PC-9 (cell line): Measurements from ENCODE around the gene SYNPO. TPM values are rescaled to one million over a fixed set of nuclear protein-coding genes. Genes with fewer than 3 reads are reported as not detected.
A peak's percentile ranks its signal among the peaks of the same experiment; 100 is the strongest.

ENCODE experiments used
- BruUV-seq: library from RNA; stranded (reverse); fragments of 400-500 nt; replicated peaks from 2 replicates; lab custom pipeline; 2021; lab: Mats Ljungman, UMichigan
- CTCF ChIA-PET: fragments of 300-600 bp; sonication (Branson Sonifier 250); formaldehyde crosslinking; loops from one replicate; lab custom pipeline; 2022; ENCODE audit warnings: antibody characterized with exemption; lab: Charles Lee
- POLR2A ChIA-PET: fragments of 300-600 bp; sonication (Branson Sonifier 250); formaldehyde crosslinking; loops from one replicate; lab custom pipeline; 2022; ENCODE audit warnings: antibody characterized with exemption; ENCODE audit not compliant: unreplicated experiment; lab: Charles Lee
- DNase-seq, 2 experiments: peaks; one replicate each; pipeline versions ENCODE4 v3.0.0 to v3.0.0-alpha.2; 2015 to 2022; ENCODE audit warnings: mixed read lengths in 1 of 2
- H2AFZ ChIP-seq: fragments of 200-600 bp; sonication (generic); 2 replicates; pipeline ENCODE4 v1.8.1; 2017; ENCODE audit warnings: antibody characterized with exemption
- H3F3A ChIP-seq: fragments of 200-600 bp; sonication (generic); 2 replicates; pipeline ENCODE4 v1.8.1; 2017; ENCODE audit warnings: antibody characterized with exemption, mild to moderate bottlenecking, low read depth; ENCODE audit not compliant: insufficient read depth
- H3K27ac ChIP-seq: fragments of 200-600 bp; sonication (generic); 2 replicates; pipeline ENCODE4 v1.6.1; 2016; ENCODE audit warnings: mixed run types
- H3K27me3 ChIP-seq: fragments of 200-600 bp; sonication (generic); 2 replicates; pipeline ENCODE4 v1.6.1; 2016; ENCODE audit warnings: low read depth, mixed run types; ENCODE audit not compliant: insufficient read depth
- H3K36me3 ChIP-seq: fragments of 200-600 bp; sonication (generic); 2 replicates; pipeline ENCODE4 v1.6.1; 2016; ENCODE audit warnings: low read depth, mixed run types
- H3K4me1 ChIP-seq: fragments of 200-600 bp; sonication (generic); replicated peaks from 2 replicates; pipeline ENCODE4 v1.6.1; 2016; ENCODE audit warnings: mixed run types; ENCODE audit not compliant: insufficient read depth
- H3K4me2 ChIP-seq: fragments of 200-600 bp; sonication (generic); 2 replicates; pipeline ENCODE4 v1.6.1; 2017; ENCODE audit warnings: mixed run types
- H3K4me3 ChIP-seq: fragments of 200-600 bp; sonication (generic); 2 replicates; pipeline ENCODE4 v1.6.1; 2016; ENCODE audit warnings: mixed run types
- H3K79me2 ChIP-seq: fragments of 200-600 bp; sonication (generic); 2 replicates; pipeline ENCODE4 v1.6.1; 2017; ENCODE audit warnings: low read depth, mixed run types
- H3K9me2 ChIP-seq: fragments of 200-600 bp; sonication (generic); 2 replicates; pipeline ENCODE4 v1.8.1; 2017; ENCODE audit warnings: mild to moderate bottlenecking; ENCODE audit not compliant: insufficient read depth
- H3K9me3 ChIP-seq: fragments of 200-600 bp; sonication (generic); 2 replicates; pipeline ENCODE4 v1.8.1; 2016; ENCODE audit warnings: low read depth; ENCODE audit not compliant: insufficient read depth
- H4K20me1 ChIP-seq: fragments of 200-600 bp; sonication (generic); 2 replicates; pipeline ENCODE4 v1.8.1; 2017; ENCODE audit not compliant: insufficient read depth
- CTCF ChIP-seq: fragments of 200-600 bp; sonication (generic); conservative IDR thresholded peaks from 2 replicates; pipeline ENCODE4 v1.6.1; 2017; ENCODE audit warnings: mixed run types, antibody characterized with exemption, mild to moderate bottlenecking, moderate library complexity
- EZH2 ChIP-seq: fragments of 200-600 bp; sonication (generic); IDR thresholded peaks from 2 replicates; pipeline ENCODE4 v1.8.0; 2017; ENCODE audit warnings: antibody characterized with exemption, low read depth
- intact Hi-C: fragments of 100-400 bp; cut with micrococcal nuclease; formaldehyde crosslinking; loops from one replicate; pipeline ENCODE4 v1.10.0; 2022; ENCODE audit not compliant: unreplicated experiment
- total RNA-seq: library from RNA; stranded (reverse); gene quantifications from 2 replicates; pipeline ENCODE4 v1.2.3, GENCODE V29; 2021

SYNPO gene
- total RNA-seq, 1 experiment from 2014 or later: 2.0 TPM

- TSS peak; percentile 42 for BruUV-seq
Observed at GRCh38 chr5:150641006-150641570, 628 bp downstream of the SYNPO start.

GRCh38 chr5:150641824-150642566 is 1.5 kb downstream of the SYNPO start:
- DNase-seq: no peak
- Histone ChIP-seq H3K27me3 (no peaks in the 10 kb centered on the region), H3K79me2 (no peaks in the 10 kb centered on the region), H3K36me3 (no peaks in the 10 kb centered on the region), H3K4me1 (peaks cover 78% of the 10 kb centered on the region), H3K9me2 (no peaks in the 10 kb centered on the region), H4K20me1 (no peaks in the 10 kb centered on the region), H3K27ac (peak overlapping the region; percentile 62), H2AFZ (no peak overlapping the region), H3K9me3 (no peaks in the 10 kb centered on the region), H3F3A (peaks cover 43% of the 10 kb centered on the region), H3K4me3 (no peak overlapping the region), H3K4me2 (peak overlapping the region; percentile 71)
- BruUV-seq: no TSS peak
- CTCF ChIA-PET: interaction anchor here (0.5 to 1.2 kb wide), 2 partner anchors 59 to 147 kb away, joined by 3 to 13 read pairs; partner anchors contain the start of gene RBM22
- TF ChIP-seq CTCF (no peak), EZH2 (no peak)
- intact Hi-C loops: loop anchor here (5.0 kb wide), 2 partner anchors 155 to 170 kb away; no protein-coding TSS in a partner anchor
- POLR2A ChIA-PET: interaction anchor here (0.7 to 0.8 kb wide), 2 partner anchors 9 to 146 kb away, joined by 5 to 7 read pairs; no protein-coding TSS in a partner anchor

More at GRCh38 chr5:150641006-150641570, 628 bp downstream of the SYNPO start:
- no peak for TF ChIP-seq EZH2
- TF ChIP-seq CTCF: no peak
- H3K79me2 ChIP-seq: no peaks in the 10 kb centered on the region
- H3K27me3 ChIP-seq: no peaks in the 10 kb centered on the region
- intact Hi-C loops: loop anchor here (5.0 kb wide), 2 partner anchors 154 to 169 kb away; no protein-coding TSS in a partner anchor
- CTCF ChIA-PET: no interaction called here
- peak overlapping the region; percentile 42; the same call in 1 of the 2 replicates for H3K4me3 ChIP-seq
- no peaks in the 10 kb centered on the region for H4K20me1 ChIP-seq
- H3K4me1 ChIP-seq: peaks cover 87% of the 10 kb centered on the region
- no peaks in the 10 kb centered on the region for H3K9me3 ChIP-seq
- H2AFZ ChIP-seq: 0 out of 2 replicates have a peak overlapping the region, but pooled peaks have one; percentile 52
- no peaks in the 10 kb centered on the region for H3K36me3 ChIP-seq
- peak; percentile 42 to 43 for DNase-seq
- H3F3A ChIP-seq: peaks cover 48% of the 10 kb centered on the region
- peak overlapping the region; percentile 62 for H3K27ac ChIP-seq
- H3K4me2 ChIP-seq: peak overlapping the region; percentile 71
- POLR2A ChIA-PET: interaction anchor here (0.7 kb wide), 2 partner anchors 147 to 253 kb away, joined by 4 to 5 read pairs; no protein-coding TSS in a partner anchor
- no peaks in the 10 kb centered on the region for H3K9me2 ChIP-seq

- no peaks in the 10 kb centered on the region for H4K20me1 ChIP-seq
- no peak overlapping the region for H3K4me3 ChIP-seq
- H3K9me2 ChIP-seq: no peaks in the 10 kb centered on the region
- ChIA-PET CTCF (interaction anchor here (0.5 to 1.2 kb wide), 2 partner anchors 58 to 146 kb away, joined by 3 to 13 read pairs; partner anchors contain the start of gene RBM22), POLR2A (interaction anchor here (0.5 to 0.8 kb wide), 2 partner anchors 9 to 193 kb away, joined by 3 to 7 read pairs; no protein-coding TSS in a partner anchor)
- no peaks in the 10 kb centered on the region for H3K27me3 ChIP-seq
- TF ChIP-seq EZH2: no peak
- TF ChIP-seq CTCF: no peak
- H3K27ac ChIP-seq: no peak overlapping the region
- H3K9me3 ChIP-seq: no peaks in the 10 kb centered on the region
- peak overlapping the region; percentile 71 for H3K4me2 ChIP-seq
- peaks cover 73% of the 10 kb centered on the region for H3K4me1 ChIP-seq
- intact Hi-C loops: loop anchor here (5.0 kb wide), 2 partner anchors 155 to 170 kb away; no protein-coding TSS in a partner anchor
- H2AFZ ChIP-seq: no peak overlapping the region
- BruUV-seq: no TSS peak
- H3F3A ChIP-seq: peaks cover 39% of the 10 kb centered on the region
- no peaks in the 10 kb centered on the region for H3K79me2 ChIP-seq
- peak; percentile 87 to 91 for DNase-seq
- no peaks in the 10 kb centered on the region for H3K36me3 ChIP-seq
Observed at GRCh38 chr5:150642567-150642927, 2.1 kb downstream of the SYNPO start.
